IPS-20b (cell line): ENCODE measurements around the gene MRPS34.

Experiments
- H3K27ac ChIP-seq: one replicate; pipeline ENCODE4 v1.5.1; 2013; ENCODE audit warnings: low read length
- H3K27me3 ChIP-seq: 2 replicates; pipeline ENCODE4 v1.6.1; 2013; ENCODE audit warnings: mild to moderate bottlenecking, low read length, inconsistent platforms; ENCODE audit not compliant: insufficient read depth
- H3K36me3 ChIP-seq: 2 replicates; pipeline ENCODE4 v1.6.1; 2013; ENCODE audit warnings: low read depth, mild to moderate bottlenecking, inconsistent platforms, low read length, moderate library complexity; ENCODE audit not compliant: insufficient read depth
- H3K4me1 ChIP-seq: 2 replicates; pipeline ENCODE4 v1.6.1; 2013; ENCODE audit warnings: mild to moderate bottlenecking, control low read depth, inconsistent platforms, low read length, moderate library complexity; ENCODE audit not compliant: insufficient read depth
- H3K4me3 ChIP-seq: 2 replicates; pipeline ENCODE4 v1.5.1; 2013; ENCODE audit warnings: mild to moderate bottlenecking, low read length, inconsistent platforms
- H3K9ac ChIP-seq: 2 replicates; pipeline ENCODE4 v1.6.1; 2013; ENCODE audit warnings: low read depth, mild to moderate bottlenecking, inconsistent platforms, low read length, moderate library complexity
- H3K9me3 ChIP-seq: 2 replicates; pipeline ENCODE4 v1.6.1; 2013; ENCODE audit warnings: mild to moderate bottlenecking, low read depth, low read length, inconsistent platforms; ENCODE audit not compliant: insufficient read depth

MRPS34 gene

DNA sequence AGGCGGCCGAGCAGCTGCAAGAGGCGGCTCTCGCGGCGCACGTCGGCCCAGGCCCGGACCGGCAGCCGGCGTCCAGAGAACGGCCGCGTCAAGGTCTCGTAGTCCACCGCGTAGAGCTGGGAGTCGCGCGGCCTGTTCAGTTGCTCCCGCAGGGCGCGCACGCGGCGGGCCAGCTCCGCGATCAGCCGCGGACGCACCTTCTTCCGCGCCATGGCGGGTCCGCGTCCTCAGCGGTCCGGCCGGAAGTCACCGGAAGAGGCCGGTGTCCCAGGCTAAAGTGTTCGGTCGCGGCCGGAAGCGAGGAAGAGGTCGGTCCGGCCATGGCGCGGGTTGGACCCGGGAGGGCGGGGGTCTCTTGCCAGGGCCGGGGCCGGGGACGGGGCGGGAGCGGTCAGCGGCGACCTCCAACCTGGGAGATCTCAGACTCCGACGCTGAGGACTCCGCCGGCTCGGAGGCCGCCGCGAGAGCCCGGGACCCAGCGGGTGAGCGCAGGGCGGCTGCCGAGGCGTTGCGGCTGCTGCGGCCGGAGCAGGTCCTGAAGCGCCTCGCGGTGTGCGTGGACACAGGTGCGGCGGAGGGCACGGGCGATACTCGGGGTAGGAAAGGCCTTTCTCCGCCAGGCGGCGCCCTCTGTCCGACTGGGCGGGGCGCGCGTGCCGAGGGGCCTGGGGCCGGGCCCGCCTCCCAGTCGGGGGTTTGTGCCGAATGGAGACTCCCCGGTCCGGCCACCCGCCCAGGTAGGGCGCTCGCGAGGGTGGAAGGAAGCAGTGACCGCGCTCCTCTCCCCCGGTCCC lies at the start of gene MRPS34:
Gene MRPS34 (minus strand): TSS at position 227 of the 795 bp plus-strand sequence. CDS start 15 bp downstream, at position 212.
- Histone ChIP-seq H3K9me3 (no peaks in the 10 kb centered on the region), H3K36me3 (peaks cover 28% of the 10 kb centered on the region; the same call in 1 of the 2 replicates), H3K27me3 (no peaks in the 10 kb centered on the region), H3K4me3 (peak within 1 kb of the TSS; percentile 94), H3K4me1 (no peaks in the 10 kb centered on the region; the same call in 1 of the 2 replicates), H3K27ac (peak within 1 kb of the TSS; percentile 85), H3K9ac (peak within 1 kb of the TSS; percentile 96)

DNA sequence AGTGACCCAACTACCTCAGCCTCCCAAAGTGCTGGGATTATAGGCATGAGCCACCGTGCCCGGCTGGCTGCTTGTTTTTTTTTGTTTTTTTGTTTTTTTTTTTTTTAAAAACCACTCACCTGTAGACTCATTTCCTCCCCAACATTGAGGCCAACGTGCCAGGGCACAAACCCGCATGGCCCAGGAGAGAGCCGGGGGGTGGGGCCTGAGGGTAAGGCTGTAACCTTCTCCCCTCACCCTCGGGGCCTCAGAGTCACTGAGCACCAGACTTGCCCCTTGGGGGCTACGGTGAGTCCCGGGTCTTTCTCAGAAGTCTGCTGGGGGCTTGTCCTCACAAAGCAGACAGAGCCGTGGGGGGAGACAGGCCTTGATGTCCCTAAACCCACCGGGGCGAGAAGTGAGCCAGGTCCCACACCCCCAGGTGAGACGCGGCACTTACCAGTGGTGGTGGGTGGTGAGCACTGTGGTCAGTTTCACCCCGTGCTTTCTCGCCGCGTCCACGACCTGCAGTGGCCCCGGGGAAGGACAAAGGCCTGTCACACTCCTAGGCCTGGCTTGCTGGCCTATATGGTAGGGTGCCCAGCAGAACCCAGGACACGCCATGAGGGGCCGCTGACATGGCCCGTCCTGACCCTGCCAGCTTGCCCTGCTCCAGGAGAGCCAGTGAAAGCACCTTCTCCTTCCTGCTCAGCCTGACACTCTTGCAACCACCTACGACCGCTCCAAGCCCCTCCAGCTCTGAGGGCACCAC lies 49.1 kb upstream of the MRPS34 start:
- H3K27me3 ChIP-seq, result peaks cover 8% of the 10 kb centered on the region; the same call in 1 of the 2 replicates
- no peaks in the 10 kb centered on the region; the same call in 1 of the 2 replicates for H3K4me1 ChIP-seq
- H3K4me3 ChIP-seq, result no peak overlapping the region
- H3K27ac ChIP-seq, result no peak overlapping the region
- no peaks in the 10 kb centered on the region for H3K36me3 ChIP-seq
- H3K9me3 ChIP-seq, result no peaks in the 10 kb centered on the region
- H3K9ac ChIP-seq, result no peak overlapping the region

DNA sequence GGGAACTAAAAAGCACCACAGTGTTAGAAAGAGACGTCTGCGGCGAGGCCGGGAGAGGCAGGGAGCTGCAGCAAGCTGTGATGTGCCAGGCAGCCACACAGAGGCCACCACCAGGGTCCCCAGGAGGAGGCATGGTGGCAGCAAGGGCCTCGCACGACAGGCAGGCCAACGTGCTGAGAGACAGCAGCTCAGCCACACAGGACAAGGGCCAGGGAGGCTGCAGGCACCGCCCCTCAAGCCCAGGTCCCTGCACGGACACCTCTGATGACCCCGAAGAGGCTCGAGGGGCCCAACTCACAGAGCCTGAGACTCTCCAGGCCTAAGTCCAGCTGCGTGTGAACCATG lies 48.0 kb upstream of the MRPS34 start:
- Histone ChIP-seq H3K4me3 (no peak overlapping the region), H3K27me3 (peaks cover 8% of the 10 kb centered on the region; the same call in 1 of the 2 replicates), H3K27ac (no peak overlapping the region), H3K9ac (no peak overlapping the region), H3K4me1 (no peaks in the 10 kb centered on the region; the same call in 1 of the 2 replicates), H3K36me3 (peaks cover 6% of the 10 kb centered on the region; the same call in 1 of the 2 replicates), H3K9me3 (no peaks in the 10 kb centered on the region)

DNA sequence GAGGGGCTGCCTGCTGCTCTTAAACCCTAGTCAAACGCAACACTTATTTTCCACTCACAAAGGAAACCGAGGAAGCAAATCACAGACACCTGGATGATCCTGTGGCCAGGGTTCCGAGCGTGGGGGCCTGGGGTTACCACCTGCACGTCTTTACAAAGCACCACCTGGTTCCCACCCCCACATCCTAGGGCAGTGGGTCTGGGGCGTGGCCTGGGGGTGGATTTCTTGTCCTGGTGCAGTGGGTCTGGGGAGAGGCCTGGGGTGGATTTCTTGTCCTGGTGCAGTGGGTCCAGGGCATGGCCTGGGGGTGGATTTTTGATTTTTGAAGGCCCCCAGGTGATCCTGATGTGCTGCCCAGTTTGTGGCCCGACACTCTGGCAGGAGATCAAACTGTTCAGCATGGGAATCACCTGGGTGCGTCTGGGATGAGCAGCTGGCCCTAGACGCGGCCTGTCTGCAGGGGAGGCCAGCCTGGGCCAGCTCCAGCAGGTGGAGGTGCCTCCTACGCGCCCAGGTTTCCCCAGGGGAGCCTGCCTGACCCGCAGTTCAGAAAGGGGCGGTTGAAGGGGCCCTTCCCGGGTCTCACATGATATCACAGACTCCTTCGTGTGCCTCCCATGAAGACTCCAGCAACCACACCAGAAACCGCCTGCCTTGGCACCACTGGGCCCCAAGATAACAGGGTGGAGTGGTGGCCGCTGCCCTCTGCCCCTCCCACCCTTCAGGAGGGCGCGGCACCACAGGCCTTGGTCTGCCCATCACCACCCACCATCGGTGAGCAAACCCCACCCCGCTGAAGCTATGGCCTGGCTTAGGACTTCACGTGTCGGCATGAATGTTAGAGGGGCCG lies 47.4 kb upstream of the MRPS34 start:
- Histone ChIP-seq H3K27ac (no peak overlapping the region), H3K4me1 (no peaks in the 10 kb centered on the region), H3K9ac (no peak overlapping the region), H3K9me3 (no peaks in the 10 kb centered on the region), H3K27me3 (peaks cover 2% of the 10 kb centered on the region; the same call in 1 of the 2 replicates), H3K4me3 (no peak overlapping the region), H3K36me3 (peaks cover 6% of the 10 kb centered on the region; the same call in 1 of the 2 replicates)

DNA sequence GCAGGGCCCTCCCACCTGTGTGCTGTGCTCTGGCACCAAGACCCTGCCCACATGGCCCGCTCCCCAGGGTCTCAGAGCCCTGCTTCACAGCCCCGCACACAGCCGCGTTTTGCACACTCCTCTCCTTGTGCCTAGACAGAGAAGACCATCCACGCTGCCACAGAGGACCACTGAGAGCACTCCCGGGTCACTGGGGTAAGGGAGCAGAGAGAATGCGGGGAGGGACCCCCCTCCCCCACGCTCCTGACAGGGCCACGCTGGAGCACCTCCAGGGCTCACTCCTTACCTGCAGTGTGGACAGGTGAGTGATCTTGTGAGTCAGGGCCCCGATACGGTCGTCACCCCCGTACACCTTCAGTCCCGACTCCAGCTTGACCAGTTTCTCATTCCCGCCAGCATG lies 46.7 kb upstream of the MRPS34 start:
- no peak overlapping the region for H3K27ac ChIP-seq
- no peaks in the 10 kb centered on the region for H3K9me3 ChIP-seq
- no peaks in the 10 kb centered on the region for H3K27me3 ChIP-seq
- no peak overlapping the region for H3K4me3 ChIP-seq
- H3K4me1 ChIP-seq, result no peaks in the 10 kb centered on the region
- H3K9ac ChIP-seq, result no peak overlapping the region
- peaks cover 6% of the 10 kb centered on the region; the same call in 1 of the 2 replicates for H3K36me3 ChIP-seq

DNA sequence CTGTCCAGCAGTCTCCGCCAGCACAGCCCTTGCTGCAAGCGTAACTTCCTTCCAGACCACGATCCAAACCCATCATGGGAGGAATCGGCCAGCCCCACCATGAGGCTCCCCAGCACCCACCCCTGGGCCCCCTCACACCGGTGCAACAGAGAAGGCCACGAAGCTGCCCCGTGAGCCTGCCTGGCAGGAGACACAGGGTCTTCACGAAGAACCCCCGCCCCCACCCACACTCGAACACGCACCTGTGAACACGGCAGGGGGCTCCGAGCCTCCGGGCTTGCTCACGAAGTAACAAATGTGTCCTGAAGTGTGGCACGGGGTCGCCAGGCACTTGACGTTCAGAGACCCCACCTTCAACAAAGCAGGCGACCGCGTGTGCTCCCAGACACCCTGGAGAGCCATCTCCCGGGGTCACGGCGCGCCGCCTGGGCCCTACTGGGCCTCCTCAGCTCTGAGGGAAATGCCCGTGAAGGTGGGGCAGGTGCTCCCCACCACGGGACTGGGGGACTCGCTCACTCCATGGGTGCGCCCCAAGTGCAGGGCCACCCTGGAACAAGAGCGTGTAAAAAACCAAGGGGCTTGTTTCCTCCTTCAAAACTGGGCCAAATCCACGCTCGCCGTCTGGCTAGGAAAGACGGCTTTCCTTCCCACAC lies 46.1 kb upstream of the MRPS34 start:
- Histone ChIP-seq H3K9me3 (no peaks in the 10 kb centered on the region), H3K9ac (no peak overlapping the region), H3K4me1 (no peaks in the 10 kb centered on the region), H3K27me3 (no peaks in the 10 kb centered on the region), H3K27ac (no peak overlapping the region), H3K4me3 (no peak overlapping the region), H3K36me3 (peaks cover 6% of the 10 kb centered on the region; the same call in 1 of the 2 replicates)

DNA sequence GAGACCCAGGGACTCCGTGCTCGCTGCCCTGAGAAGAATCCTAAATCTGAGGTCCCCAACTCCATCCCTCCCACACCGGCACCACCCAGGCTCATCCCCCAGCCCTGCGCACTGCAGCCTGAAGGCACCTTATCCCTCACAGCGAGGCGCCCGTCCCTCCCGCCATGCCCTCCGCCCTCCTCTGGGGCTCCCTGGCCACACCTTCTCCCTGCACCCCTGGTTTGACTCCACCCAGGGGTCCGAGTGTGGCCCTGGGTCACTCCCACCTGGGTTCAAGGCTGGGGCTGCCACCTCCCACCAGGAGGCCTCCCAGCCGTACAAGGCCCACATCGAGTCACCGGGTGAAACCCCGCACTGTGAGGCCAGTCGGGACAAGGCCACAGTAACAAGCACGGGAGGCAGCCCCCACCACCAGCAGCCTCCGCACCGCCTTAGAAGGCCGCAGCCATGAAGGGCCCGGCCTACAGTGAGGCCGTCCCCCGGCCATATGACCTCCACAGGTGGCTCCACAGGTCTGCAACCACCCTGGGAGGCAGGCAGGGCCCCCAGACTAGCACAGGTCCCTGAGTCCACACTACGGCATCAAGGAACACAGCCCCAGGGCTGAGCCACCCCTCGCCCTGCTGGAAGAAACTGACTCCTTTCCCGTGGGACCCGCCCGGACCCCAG lies 45.4 kb upstream of the MRPS34 start:
- H3K27me3 ChIP-seq, result no peaks in the 10 kb centered on the region
- peaks cover 6% of the 10 kb centered on the region; the same call in 1 of the 2 replicates for H3K36me3 ChIP-seq
- H3K9me3 ChIP-seq, result no peaks in the 10 kb centered on the region
- H3K9ac ChIP-seq, result no peak overlapping the region
- no peak overlapping the region for H3K4me3 ChIP-seq
- no peak overlapping the region for H3K27ac ChIP-seq
- no peaks in the 10 kb centered on the region for H3K4me1 ChIP-seq

DNA sequence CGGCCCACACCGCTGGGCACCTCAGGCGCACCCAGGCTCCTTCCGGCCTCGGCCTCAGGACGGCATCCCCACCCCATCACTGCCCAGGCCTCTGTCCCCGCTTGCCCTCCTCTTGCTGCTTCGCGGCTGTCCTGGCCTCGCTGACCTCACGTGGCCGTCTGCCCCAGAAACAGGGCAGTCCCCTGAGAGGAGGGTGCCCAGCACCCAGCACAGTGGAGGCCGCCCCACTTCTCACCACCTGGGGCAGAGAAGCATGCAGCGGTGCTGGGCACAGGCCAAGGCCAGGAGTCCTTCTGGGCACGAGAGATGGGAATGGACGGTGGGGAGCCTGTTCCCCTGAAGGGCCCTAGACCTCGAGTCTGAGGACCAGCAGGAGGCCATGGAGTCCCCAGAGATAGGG lies 44.8 kb upstream of the MRPS34 start:
- H3K9ac ChIP-seq, result no peak overlapping the region
- H3K27me3 ChIP-seq, result no peaks in the 10 kb centered on the region
- no peaks in the 10 kb centered on the region for H3K9me3 ChIP-seq
- no peak overlapping the region for H3K4me3 ChIP-seq
- peaks cover 6% of the 10 kb centered on the region; the same call in 1 of the 2 replicates for H3K36me3 ChIP-seq
- H3K27ac ChIP-seq, result no peak overlapping the region
- H3K4me1 ChIP-seq, result no peaks in the 10 kb centered on the region

DNA sequence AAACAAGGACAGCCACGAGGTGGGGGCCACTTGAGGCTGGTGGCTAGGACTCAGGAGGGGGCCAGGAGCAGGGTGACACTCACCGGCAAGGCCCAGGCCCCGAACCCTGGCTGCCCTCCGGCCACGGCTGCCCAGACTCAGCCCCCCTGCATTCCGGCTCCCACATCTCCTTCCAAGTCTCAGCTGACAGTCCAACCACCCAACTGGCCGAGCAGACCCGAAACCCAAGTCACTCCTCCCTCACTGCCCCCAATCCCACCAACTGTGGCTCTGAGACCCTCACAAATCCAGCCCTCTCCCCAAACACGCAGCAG lies 44.3 kb upstream of the MRPS34 start:
- Histone ChIP-seq H3K4me1 (no peaks in the 10 kb centered on the region), H3K9me3 (no peaks in the 10 kb centered on the region), H3K36me3 (peaks cover 6% of the 10 kb centered on the region; the same call in 1 of the 2 replicates), H3K27ac (no peak overlapping the region), H3K27me3 (no peaks in the 10 kb centered on the region), H3K9ac (no peak overlapping the region), H3K4me3 (no peak overlapping the region)

DNA sequence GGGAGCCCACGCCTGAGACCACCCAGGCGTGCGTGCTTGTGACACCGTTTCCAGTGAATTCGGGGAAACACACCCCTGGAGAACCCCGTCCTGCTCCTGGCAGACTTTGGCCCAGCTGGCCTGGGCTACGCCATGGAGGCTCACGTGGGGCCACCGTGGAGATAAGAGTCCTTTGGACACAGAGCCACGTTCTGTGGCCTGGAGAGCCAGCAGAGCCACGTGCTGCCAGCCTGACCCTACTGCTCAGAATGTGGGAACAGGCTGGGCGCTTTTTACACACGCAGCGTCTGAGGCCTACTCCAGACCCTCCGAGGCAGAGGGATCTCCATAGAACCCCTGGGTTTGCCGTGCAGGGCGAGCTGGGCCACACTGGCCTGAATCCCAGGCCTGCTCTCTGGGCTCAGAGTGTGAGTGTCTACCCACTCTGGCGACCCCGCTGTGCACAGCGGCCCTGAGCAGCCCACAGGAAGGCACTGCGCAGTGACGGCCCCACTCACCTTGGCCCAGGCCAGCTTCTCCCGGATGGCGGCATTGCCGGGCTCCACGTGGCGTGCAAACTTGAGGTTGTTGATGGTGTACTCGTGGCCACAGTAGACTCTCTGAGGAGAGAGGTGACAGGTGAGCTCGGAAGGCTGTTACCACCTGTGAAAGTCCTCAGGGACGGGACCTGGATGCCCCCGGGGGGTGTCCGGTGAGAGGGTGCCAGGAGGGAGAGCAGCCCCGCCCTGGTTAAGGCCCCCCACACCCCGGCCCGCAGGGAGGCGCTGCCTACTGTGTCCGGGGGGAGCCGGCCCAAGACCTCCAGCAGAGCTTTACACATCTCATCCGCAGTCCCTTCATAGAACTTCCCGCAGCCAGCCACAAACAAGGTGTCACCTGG lies 43.7 kb upstream of the MRPS34 start:
- peaks cover 6% of the 10 kb centered on the region; the same call in 1 of the 2 replicates for H3K36me3 ChIP-seq
- H3K4me1 ChIP-seq, result no peaks in the 10 kb centered on the region
- H3K4me3 ChIP-seq, result no peak overlapping the region

More for the DNA sequence above, 43.7 kb upstream of the MRPS34 start:
- H3K27ac ChIP-seq, result no peak overlapping the region
- H3K9me3 ChIP-seq, result no peaks in the 10 kb centered on the region
- no peak overlapping the region for H3K9ac ChIP-seq
- no peaks in the 10 kb centered on the region for H3K27me3 ChIP-seq
